Aorta (tissue), 5 donors: ENCODE measurements around the gene LAPTM5. TPM values are rescaled to one million over a fixed set of nuclear protein-coding genes. Genes with fewer than 3 reads are reported as not detected.
"Not testable (repeated sequence)": the region's sequence is repeated elsewhere in the genome, so short reads cannot be mapped to it uniquely, and the experiment has no call there.

Experiments
- ATAC-seq: fragments of 200-7000 bp; cut with Tn5 transposase; one replicate; pipeline ENCODE4 v1.9.1; 2022; ENCODE audit warnings: moderate library complexity; ENCODE audit not compliant: low FRiP score
- DNase-seq, 2 donors: peaks; one replicate each; pipeline ENCODE4 v3.0.0-alpha.2; 2020
- H3K27ac ChIP-seq, 2 donors: one replicate each; pipeline ENCODE4 v1.5.1; 2013; ENCODE audit warnings: low read length in 2 of 2, mild to moderate bottlenecking in 2 of 2, moderate library complexity in 2 of 2, control low read depth in 1 of 2, inconsistent platforms in 1 of 2, low read depth in 1 of 2
- H3K27me3 ChIP-seq, 2 donors: one replicate each; pipeline ENCODE4 v1.6.1; 2013; ENCODE audit warnings: control low read depth in 1 of 2, low read length in 1 of 2, mild to moderate bottlenecking in 1 of 2, moderate library complexity in 1 of 2; ENCODE audit not compliant: insufficient read depth in 2 of 2, control insufficient read depth in 1 of 2
- H3K36me3 ChIP-seq, 2 donors: one replicate each; pipeline ENCODE4 v1.6.1; 2013; ENCODE audit warnings: control low read depth in 1 of 2, low read length in 1 of 2, mild to moderate bottlenecking in 1 of 2; ENCODE audit not compliant: insufficient read depth in 2 of 2, control insufficient read depth in 1 of 2
- H3K4me1 ChIP-seq, 2 donors: one replicate each; pipeline ENCODE4 v1.6.1; 2013; ENCODE audit warnings: low read length in 2 of 2, control low read depth in 1 of 2, mild to moderate bottlenecking in 1 of 2, moderate library complexity in 1 of 2; ENCODE audit not compliant: insufficient read depth in 2 of 2, control insufficient read depth in 1 of 2
- H3K4me3 ChIP-seq, 2 donors: one replicate each; pipeline ENCODE4 v1.5.1; 2013; ENCODE audit warnings: low read length in 2 of 2, control low read depth in 1 of 2, mild to moderate bottlenecking in 1 of 2
- H3K9me3 ChIP-seq: one replicate; pipeline ENCODE4 v1.6.1; 2013; ENCODE audit warnings: mild to moderate bottlenecking, low read length; ENCODE audit not compliant: control insufficient read depth
- WGBS, 2 donors: extraction: QIAGEN DNeasy Blood & Tissue Kit; methylation state at CpG; one replicate each; pipeline ENCODE4 v1.1.7; 2013; 5-methylcytosine and 5-hydroxymethylcytosine counted together
- intact Hi-C, 2 donors: fragments of 100-400 bp; cut with DNase I; formaldehyde crosslinking; loops; one replicate each; pipeline versions ENCODE4 v1.14.2 to v1.15.0; 2022
- polyA plus RNA-seq, 2 donors: library from polyadenylated mRNA; stranded (reverse); fragments of 200-250 nt; gene quantifications; one replicate each; pipeline ENCODE4 v1.2.3, GENCODE V29; 2013
- total RNA-seq, 2 donors: library from RNA; stranded (reverse); fragmentation: NEBNext Ultra II Directional; extraction: Animal tissue kit (Norgen Biotek cat#: 25700); gene quantifications; one replicate each; pipeline ENCODE4 v1.2.1, GENCODE V29; 2021
- donor health status: healthy with polysubstance abuse.
- donor health status: Bipolar disorder and iron deficiency.
- donor health status: DM: no; HTN: no; CAD: no.
- donor health status: DM: no; HTN: no; CAD: no.
- donor health status: DM: yes; HTN: yes; CAD: no.

LAPTM5 gene
- total and polyA plus RNA-seq, 4 donors: 18.0 to 122 (median 115) TPM

DNA sequence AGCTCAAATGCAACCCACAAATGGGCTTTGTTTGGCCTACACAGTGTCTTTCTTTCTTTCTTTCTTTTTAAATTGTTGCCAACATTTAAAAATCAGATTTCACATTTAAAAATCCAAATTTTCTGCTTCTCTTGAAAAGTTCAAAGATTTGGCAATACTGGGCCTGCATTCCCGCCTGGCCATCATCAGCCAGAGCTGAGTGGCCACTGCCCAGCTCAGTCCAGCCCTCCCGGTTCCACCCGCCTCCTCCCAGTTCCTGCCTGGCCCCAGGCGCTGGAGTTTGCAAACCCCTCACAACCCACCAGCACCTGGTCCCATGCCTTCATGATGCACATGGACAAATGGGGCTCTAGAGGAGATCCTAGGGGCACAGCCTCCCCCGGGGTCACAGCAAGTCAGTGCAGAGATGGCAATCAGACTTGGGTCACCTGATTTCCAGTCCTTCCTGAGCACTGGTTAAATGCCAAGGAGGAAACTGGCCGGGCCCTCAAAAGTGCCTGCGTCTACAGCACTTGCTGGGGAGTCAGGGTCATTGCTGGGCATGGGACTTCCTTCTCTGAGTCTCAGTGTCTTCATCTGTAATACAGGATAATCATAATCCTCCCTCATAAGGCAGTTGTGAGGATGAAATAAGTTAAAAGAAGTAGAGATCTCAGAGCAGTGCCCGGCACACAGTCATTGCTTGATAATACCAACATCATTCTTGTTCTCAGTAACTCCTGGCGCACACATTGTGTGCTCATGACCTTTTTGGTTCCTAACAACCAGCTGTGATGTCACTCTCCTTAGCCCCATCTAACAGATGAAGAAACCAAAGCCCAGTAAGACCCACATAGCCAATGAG is 41.0 kb upstream of the LAPTM5 start:
- Histone ChIP-seq H3K27ac (no peak overlapping the region), H3K9me3 (no peaks in the 10 kb centered on the region), H3K4me3 (no peak overlapping the region), H3K27me3 (no peaks in the 10 kb centered on the region), H3K36me3 (no peaks in the 10 kb centered on the region), H3K4me1 (no peaks in the 10 kb centered on the region)
- ATAC-seq (peak; percentile 60), DNase-seq (peak in 1 of 2 donors; percentile 84)
- 85 to 87% methylated on average over 9 of the region's 9 CpGs for WGBS, 2 donors
- intact Hi-C loops: no loop called here

GRCh38 chr1:30795026-30795425 is 37.5 kb upstream of the LAPTM5 start:
- DNase-seq (no peak), ATAC-seq (no peak)
- Histone ChIP-seq H3K4me1 (no peaks in the 10 kb centered on the region), H3K9me3 (no peaks in the 10 kb centered on the region), H3K27ac (no peak overlapping the region), H3K27me3 (no peaks in the 10 kb centered on the region), H3K36me3 (no peaks in the 10 kb centered on the region), H3K4me3 (no peak overlapping the region)
- 66 to 71% methylated on average over 5 of the region's 5 CpGs for WGBS, 2 donors
- intact Hi-C loops: no loop called here

DNA sequence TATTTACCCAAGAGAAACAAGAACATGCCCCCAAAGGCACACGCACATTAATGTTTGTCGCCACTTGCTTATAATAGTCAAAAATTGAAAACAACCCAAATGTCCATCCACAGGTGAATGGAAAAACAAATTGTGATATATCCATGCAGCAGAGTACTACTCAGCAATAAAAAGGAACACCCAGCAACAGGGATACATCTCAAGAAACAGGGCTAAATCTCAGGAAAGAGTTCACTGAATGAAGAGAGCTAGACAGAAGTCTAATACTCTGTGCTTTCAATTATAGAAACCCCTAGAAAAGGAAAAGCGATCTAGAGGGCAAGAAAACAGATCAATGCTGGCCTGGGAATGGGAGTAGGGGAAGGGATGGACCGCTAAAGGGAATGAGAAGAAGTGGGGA is 36.7 kb upstream of the LAPTM5 start:
- no peak for ATAC-seq
- 95 to 98% methylated on average over 4 of the region's 4 CpGs for WGBS, 2 donors

GRCh38 chr1:30793209-30793608 is 35.6 kb upstream of the LAPTM5 start:
- H3K9me3 ChIP-seq: no peaks in the 10 kb centered on the region
- no peak overlapping the region for H3K4me3 ChIP-seq
- DNase-seq (no peak), ATAC-seq (no peak)
- WGBS, 2 donors: 78 to 85% methylated on average over 16 of the region's 16 CpGs
- no peaks in the 10 kb centered on the region for H3K36me3 ChIP-seq
- no peaks in the 10 kb centered on the region for H3K4me1 ChIP-seq
- H3K27me3 ChIP-seq: no peaks in the 10 kb centered on the region
- intact Hi-C loops: no loop called here
- H3K27ac ChIP-seq: no peak overlapping the region

More for the DNA sequence above, 36.7 kb upstream of the LAPTM5 start:
- no peaks in the 10 kb centered on the region for H3K36me3 ChIP-seq
- H3K27me3 ChIP-seq: no peaks in the 10 kb centered on the region
- DNase-seq: no peak
- no peaks in the 10 kb centered on the region for H3K4me1 ChIP-seq
- no peak overlapping the region for H3K27ac ChIP-seq
- H3K4me3 ChIP-seq: no peak overlapping the region
- intact Hi-C loops: no loop called here
- no peaks in the 10 kb centered on the region for H3K9me3 ChIP-seq

GRCh38 chr1:30791868-30792267 is 34.3 kb upstream of the LAPTM5 start:
- no peak for ATAC-seq
- intact Hi-C loops: no loop called here
- no peaks in the 10 kb centered on the region for H3K4me1 ChIP-seq
- no peaks in the 10 kb centered on the region for H3K9me3 ChIP-seq
- DNase-seq: no peak
- whole genome bisulfite sequencing, 2 donors: 82 to 85% methylated on average over 5 of the region's 5 CpGs
- no peak overlapping the region for H3K4me3 ChIP-seq
- H3K36me3 ChIP-seq: no peaks in the 10 kb centered on the region
- H3K27ac ChIP-seq: no peak overlapping the region
- H3K27me3 ChIP-seq: no peaks in the 10 kb centered on the region

- Histone ChIP-seq H3K36me3 (no peaks in the 10 kb centered on the region), H3K9me3 (no peaks in the 10 kb centered on the region), H3K27ac (no peak overlapping the region), H3K27me3 (no peaks in the 10 kb centered on the region), H3K4me1 (no peaks in the 10 kb centered on the region), H3K4me3 (no peak overlapping the region)
- 57 to 62% methylated on average over 5 of the region's 5 CpGs for WGBS, 2 donors
- intact Hi-C loops: no loop called here
- DNase-seq (peak in 1 of 2 donors; percentile 53), ATAC-seq (no peak)
Measured at GRCh38 chr1:30790850-30791778, 33.5 kb upstream of the LAPTM5 start.

- H3K9me3 ChIP-seq, ATAC-seq, H3K4me3 ChIP-seq, H3K4me1 ChIP-seq, DNase-seq, intact Hi-C loops, H3K27ac ChIP-seq, H3K27me3 ChIP-seq, H3K36me3 ChIP-seq: not testable (repeated sequence)
- 84 to 88% methylated on average over 5 of the region's 5 CpGs for WGBS, 2 donors
Measured at GRCh38 chr1:30790256-30790525, 32.6 kb upstream of the LAPTM5 start.

DNA sequence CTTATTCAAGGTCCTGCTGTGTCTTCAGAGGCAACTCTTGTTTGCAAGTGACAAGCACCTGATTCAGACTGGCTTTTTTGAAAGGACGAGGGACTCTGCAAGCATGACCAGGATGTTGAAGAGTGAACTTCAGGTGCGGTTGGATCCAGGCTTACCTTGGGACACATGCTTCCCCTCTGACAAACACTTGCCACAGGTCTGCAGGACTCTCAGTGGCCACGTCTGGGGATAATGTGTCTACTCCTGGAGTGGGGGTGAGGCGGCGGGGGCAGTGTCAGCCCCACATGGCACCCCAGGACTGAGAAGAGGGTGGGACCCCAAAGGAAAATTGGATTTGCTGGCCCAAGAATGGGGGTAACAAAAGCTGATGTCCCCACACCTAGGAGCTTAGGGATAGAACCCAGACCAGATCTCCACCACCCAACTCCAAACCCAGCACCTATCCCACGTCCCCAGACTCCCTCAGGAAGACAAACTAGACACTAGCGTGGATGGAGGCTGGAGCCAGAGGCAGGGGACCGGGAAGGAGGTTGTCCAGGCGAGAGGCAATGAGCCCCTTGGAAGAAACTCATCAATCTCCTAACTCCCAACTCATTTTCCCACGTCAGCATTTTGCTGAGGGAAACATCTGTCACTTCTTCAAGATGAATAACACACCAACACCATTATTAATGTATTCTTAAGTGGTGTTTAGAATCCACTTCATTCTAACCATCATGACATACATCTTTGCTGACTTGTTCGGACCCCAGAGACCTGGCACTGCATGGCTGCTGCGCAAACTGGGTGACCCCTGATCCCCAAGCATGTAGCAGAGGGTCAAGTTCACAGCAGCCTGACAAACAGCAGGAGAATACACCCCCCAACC is 32.0 kb upstream of the LAPTM5 start:
- no peak overlapping the region for H3K4me3 ChIP-seq
- no peak for ATAC-seq
- no peaks in the 10 kb centered on the region for H3K36me3 ChIP-seq
- no peaks in the 10 kb centered on the region for H3K9me3 ChIP-seq
- H3K4me1 ChIP-seq: no peaks in the 10 kb centered on the region
- H3K27me3 ChIP-seq: no peaks in the 10 kb centered on the region
- no peak overlapping the region for H3K27ac ChIP-seq
- DNase-seq: peak in 1 of 2 donors; percentile 21
- WGBS, 2 donors: 83 to 89% methylated on average over 12 of the region's 12 CpGs
- intact Hi-C loops: no loop called here
